Inflammatory macrophage (primary cell): ENCODE measurements around the gene PRKN.
A peak's percentile ranks its signal among the peaks of the same experiment; 100 is the strongest.

Experiments used
- DNase-seq, 2 donors: peaks; one replicate each; pipeline ENCODE4 v3.0.0-alpha.2; 2020 to 2022

The PRKN gene

GRCh38 chr6:161465403-161465802 lies 1262.2 kb downstream of the PRKN start:
- DNase-seq: no peak

- no peak for DNase-seq
Observed at GRCh38 chr6:161463071-161463470, 1264.5 kb downstream of the PRKN start.

GRCh38 chr6:161462148-161462547 lies 1265.4 kb downstream of the PRKN start:
- DNase-seq: no peak

GRCh38 chr6:161459008-161459615 lies 1268.5 kb downstream of the PRKN start:
- no peak for DNase-seq

DNA sequence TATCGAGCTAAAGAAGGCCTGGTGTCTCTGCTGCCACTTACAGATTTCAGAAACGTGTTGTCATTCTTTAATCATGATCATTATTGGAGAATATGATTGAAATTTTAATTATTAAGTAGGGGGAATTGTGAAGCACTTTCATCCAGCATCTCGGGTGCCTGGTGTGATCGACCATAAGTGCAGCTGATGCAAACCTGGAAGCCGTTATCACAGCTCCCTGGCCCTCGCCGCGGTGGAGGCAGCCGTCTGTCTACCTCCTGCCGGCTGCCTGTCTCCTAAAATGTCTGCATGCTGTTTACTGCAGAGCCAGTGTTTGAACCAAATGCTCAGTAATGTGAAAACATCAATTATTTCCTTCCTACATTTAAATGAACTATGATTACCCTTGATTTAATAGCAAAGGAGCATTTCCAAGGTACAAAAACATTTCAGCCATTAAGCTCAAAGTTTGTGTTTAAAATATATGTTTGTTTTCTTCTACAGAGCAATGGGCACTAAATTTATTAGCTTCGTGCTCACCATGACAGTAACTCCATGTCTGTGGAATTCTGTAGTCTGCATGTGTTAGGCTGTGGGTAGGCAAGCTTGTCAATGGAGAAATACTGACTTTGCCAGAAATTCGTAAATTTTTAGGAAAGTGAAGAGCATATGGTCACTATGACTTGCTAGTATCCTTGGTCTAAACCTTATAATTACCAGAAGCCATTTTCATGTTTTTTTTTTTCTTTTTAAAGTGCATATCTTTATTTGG lies 1269.2 kb downstream of the PRKN start:
- DNase-seq: no peak

GRCh38 chr6:161455848-161456247 lies 1271.7 kb downstream of the PRKN start:
- no peak for DNase-seq

DNA sequence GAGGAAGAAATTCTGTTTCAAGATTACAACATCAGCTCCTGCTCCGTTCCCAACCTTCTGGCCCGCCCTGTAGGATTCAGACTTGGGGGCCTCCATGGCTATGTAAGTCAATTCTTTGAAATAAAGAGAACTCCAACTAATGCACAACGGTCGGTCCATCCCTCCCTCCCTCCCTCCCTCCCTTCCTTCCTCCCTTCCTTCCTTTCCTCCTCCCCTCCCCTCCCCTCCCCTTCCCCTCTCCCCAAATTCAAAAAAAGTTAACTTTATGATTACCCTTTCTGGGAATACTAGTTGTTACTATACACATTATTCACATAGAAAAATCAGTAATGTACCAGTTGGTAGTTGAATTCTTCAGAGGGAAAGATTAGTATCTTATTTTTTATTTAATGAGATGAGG lies 1274.0 kb downstream of the PRKN start:
- DNase-seq: no peak

DNA sequence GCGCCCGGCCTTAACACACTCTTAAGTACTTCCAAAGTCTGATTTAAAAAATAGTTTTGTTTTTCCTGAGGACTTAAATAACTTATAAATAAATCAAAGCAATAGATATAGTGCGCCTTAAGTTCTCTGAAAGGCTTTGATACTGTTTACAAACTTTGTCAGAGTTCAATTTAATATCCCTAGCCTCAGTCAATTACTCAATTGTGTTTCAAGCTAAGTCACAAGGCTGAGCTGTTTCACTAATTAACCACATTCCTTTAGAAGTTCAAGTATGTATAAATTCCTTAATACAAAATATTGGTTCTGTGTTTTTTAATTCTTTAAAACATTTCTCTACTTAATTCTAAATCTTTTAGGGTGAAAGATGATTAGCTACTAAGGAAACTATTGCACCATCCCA lies 1275.3 kb downstream of the PRKN start:
- DNase-seq: no peak

DNA sequence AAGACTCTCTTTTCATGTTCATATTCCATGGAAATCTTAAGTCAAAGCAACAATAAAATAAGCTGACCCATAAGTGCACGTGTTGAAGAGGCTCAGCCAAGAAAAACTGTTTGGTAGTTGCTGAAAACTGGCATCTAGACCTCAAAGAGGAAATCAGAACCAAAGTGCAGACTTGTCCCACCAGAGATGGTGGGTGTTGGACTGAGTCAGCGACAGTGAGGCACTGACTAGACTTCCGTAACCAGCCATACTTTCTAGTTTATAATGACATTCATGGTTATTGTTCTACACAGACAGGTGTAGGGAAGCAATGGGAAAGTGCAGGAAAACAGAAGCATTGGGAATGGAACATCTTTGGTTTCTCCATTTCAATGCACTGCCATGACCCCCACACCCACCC lies 1278.0 kb downstream of the PRKN start:
- DNase-seq: no peak

- no peak for DNase-seq
Observed at GRCh38 chr6:161446949-161447348, 1280.6 kb downstream of the PRKN start.

- no peak for DNase-seq
Observed at GRCh38 chr6:161446296-161446925, 1281.2 kb downstream of the PRKN start.

DNA sequence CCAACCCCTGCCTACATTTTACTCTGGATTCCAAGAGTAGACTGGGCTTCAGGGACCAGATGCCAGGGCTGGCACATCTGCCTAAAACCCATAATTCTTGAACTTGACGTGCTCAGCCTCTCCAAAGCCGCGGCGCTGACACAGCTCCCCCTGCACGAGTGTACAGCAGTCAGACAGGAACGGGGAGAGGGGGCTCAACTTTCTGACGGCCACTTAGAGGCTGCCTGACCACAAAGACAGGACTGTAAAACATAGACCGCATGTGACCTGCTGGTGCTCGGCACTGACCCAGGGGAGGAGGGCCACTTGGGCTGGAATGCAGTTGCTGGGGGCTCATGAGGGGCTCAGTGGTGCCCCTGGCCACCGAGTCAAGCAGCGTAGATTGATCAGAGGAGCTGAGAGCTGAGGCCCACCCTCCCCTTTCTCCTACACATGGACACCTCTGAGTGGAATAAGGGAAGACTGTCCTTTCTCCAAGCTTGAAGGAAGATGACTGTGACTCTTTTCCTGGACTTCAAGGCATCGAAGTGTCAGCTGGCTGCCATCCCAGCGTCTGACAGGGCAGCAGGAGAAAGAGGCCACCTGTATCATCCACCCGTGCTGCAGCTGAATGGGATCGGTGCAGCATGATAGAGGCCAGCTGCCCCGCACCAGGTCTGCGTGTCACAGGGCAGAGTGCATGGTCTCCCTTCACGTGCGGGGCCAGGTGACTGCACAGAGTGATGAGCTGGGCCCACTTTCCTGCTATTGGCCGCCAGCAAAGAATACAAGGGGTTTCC lies 1282.4 kb downstream of the PRKN start:
- no peak for DNase-seq

DNA sequence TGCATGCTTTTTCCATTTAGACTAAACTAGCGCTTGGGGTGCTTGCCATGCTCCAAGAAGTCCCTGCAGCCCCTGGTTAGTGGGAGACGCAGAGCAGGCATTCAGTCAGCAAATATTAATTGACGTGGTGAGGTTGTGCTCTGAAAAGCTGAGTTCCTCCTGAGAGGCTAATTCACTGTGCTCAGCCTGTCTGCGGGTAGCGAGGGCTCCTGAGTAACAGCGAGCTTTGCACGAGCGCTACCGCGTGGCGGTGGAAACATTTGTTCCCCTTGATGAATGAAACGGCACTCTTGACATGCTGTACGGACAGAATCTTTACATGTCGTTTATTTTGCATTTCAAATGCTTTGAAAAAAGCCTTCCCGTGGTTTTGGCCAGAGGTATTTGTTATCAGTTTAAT lies 1283.1 kb downstream of the PRKN start:
- peak in 1 of 2 donors; percentile 35 for DNase-seq

- DNase-seq: no peak
Observed at GRCh38 chr6:161443848-161444247, 1283.7 kb downstream of the PRKN start.

- no peak for DNase-seq
Observed at GRCh38 chr6:161442420-161442819, 1285.1 kb downstream of the PRKN start.

- DNase-seq: no peak
Observed at GRCh38 chr6:161440299-161440698, 1287.3 kb downstream of the PRKN start.

GRCh38 chr6:161439093-161439492 lies 1288.5 kb downstream of the PRKN start:
- no peak for DNase-seq

DNA sequence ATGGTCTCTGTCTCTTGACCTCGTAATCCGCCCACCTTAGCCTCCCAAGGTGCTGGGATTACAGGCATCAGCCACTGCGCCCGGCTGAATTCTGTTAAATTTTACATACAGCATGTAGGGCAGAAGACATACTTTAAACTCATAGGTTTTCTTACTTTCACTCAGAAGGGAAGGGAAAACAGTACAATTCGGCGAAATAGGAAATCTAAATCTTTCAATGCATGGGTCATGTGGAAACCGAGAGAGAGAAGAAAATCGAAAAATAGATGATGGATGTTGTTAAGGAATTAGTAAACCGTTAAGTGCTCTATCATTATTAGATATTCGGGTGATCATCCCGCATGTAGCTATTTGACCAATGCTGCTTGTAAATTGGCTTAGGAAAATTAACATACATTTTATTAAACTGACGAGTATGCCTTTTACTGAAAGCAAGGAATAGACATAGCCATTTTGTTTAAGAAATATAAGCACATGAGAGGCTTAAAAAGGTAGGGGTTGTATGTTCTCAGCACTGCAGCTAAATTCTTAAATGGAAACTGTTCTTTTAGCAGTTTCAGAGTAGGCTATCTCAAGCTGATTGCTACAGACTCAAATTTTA lies 1289.0 kb downstream of the PRKN start:
- DNase-seq: no peak

DNA sequence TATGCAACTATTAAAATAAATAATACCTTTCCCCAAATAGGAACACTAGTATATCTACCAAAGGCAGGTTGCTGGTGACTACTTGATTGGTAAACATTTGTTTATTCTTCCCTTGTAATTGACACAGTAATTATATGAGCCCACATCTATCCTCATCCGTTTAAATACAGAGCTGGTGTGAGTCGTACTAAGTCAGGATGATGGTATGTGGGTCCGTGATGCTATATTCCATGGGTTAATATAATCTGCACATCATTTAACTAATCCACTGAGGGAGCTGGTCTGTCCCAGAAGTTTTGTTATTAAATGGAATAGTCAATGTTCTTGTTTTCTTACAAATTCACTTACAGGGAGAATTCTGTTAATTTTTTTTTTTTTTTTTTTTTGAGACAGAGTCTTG lies 1289.7 kb downstream of the PRKN start:
- DNase-seq: no peak

DNA sequence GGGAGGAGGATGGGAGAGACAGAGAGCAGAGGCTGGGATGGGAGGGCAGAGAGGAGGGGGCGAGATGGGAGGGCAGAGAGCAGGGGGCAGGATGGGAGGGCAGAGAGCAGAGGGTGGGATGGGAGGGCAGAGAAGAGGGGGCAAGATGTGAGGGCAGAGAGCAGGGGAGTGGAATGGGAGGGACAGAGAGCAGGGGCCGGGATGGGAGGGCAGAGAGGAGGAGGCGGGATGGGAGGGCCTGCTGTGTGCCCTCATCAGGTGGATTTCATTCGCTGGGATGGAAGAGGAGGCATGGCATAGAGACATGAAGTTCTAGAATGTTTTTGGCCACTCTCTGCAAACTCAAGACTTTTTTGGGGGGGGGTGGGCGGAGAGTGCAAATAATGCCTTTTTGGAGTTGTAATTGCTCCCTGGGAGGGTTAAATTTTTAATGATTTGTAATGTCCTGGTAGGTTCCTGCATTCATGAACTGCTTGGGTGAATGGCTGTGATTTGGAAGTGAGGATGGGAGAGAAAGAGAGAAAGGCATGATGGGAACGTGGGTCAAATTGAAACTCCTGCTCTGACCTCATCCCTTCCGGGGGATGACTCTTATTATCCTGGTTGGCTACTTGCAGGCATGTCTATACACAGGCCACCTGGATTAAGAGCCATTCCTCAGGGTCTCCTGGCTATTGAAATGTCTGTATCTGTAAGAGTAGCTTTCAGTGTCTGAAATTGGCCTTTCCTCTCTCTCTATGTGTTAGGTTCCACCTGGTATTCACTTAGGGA lies 1291.3 kb downstream of the PRKN start:
- no peak for DNase-seq

DNA sequence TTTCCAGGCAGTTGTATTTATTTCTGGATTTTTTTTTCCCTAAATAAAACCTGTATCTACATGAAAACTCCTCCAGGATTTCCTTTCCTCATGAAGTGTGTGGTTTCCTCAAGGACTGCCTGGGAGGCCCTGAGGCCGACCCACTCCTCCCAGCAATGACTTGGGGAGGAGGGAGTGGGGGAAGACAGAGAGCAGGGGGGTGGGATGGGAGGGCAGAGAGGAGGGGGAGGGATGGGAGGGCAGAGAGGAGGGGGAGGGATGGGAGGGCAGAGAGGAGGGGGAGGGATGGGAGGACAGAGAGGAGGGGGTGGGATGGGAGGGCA lies 1291.9 kb downstream of the PRKN start:
- DNase-seq: no peak
